Astrocyte (in vitro differentiated cells and primary cell): ENCODE measurements around the gene DAPK3. TPM values are rescaled to one million over a fixed set of nuclear protein-coding genes. Genes with fewer than 3 reads are reported as not detected.

Experiments used
- DNase-seq: peaks from one replicate; pipeline ENCODE4 v3.0.0-alpha.2; 2010; ENCODE audit warnings: low read depth
- FAIRE-seq: peaks from 2 replicates; lab custom pipeline; 2011; peaks lifted over from hg19 to GRCh38; lab: Jason Lieb, UNC
- H2AFZ ChIP-seq: 2 replicates; pipeline ENCODE4 v1.6.0; 2012; ENCODE audit warnings: low read depth, low read length, inconsistent platforms
- H3K27ac ChIP-seq: 2 replicates; pipeline ENCODE4 v1.5.1; 2011; ENCODE audit warnings: low read depth, low read length, inconsistent platforms
- H3K27me3 ChIP-seq: 2 replicates; pipeline ENCODE4 v1.6.0; 2011; ENCODE audit warnings: low read length, inconsistent platforms; ENCODE audit not compliant: insufficient read depth
- H3K36me3 ChIP-seq: 2 replicates; pipeline ENCODE4 v1.5.1; 2011; ENCODE audit warnings: low read length, inconsistent platforms; ENCODE audit not compliant: insufficient read depth
- H3K4me1 ChIP-seq: 2 replicates; pipeline ENCODE4 v1.5.1; 2011; ENCODE audit warnings: low read length, inconsistent platforms; ENCODE audit not compliant: insufficient read depth
- H3K4me2 ChIP-seq: 2 replicates; pipeline ENCODE4 v1.6.0; 2012; ENCODE audit warnings: low read length, inconsistent platforms
- H3K4me3 ChIP-seq: 2 replicates; pipeline ENCODE4 v1.5.1; 2011; ENCODE audit warnings: low read depth, mild to moderate bottlenecking, low read length, inconsistent platforms; ENCODE audit not compliant: insufficient read depth
- H3K79me2 ChIP-seq: 2 replicates; pipeline ENCODE4 v1.6.0; 2012; ENCODE audit warnings: mild to moderate bottlenecking, low read length, inconsistent platforms; ENCODE audit not compliant: insufficient read depth
- H3K9ac ChIP-seq: 2 replicates; pipeline ENCODE4 v1.6.0; 2012; ENCODE audit warnings: mild to moderate bottlenecking, low read length, inconsistent platforms
- H3K9me3 ChIP-seq: 2 replicates; pipeline ENCODE4 v1.5.1; 2012; ENCODE audit warnings: low read depth, mild to moderate bottlenecking, low read length, inconsistent platforms; ENCODE audit not compliant: insufficient read depth
- H4K20me1 ChIP-seq: 2 replicates; pipeline ENCODE4 v1.6.0; 2012; ENCODE audit warnings: low read length, inconsistent platforms; ENCODE audit not compliant: insufficient read depth
- H3K27ac Mint-ChIP-seq: one replicate; pipeline ENCODE4 v1.8.0; 2021; ENCODE audit warnings: mild to moderate bottlenecking, mixed read lengths; ENCODE audit not compliant: unreplicated experiment
- H3K27me3 Mint-ChIP-seq: one replicate; pipeline ENCODE4 v1.8.0; 2021; ENCODE audit warnings: low read depth, mixed read lengths; ENCODE audit not compliant: unreplicated experiment
- H3K36me3 Mint-ChIP-seq: one replicate; pipeline ENCODE4 v1.8.0; 2021; ENCODE audit warnings: low read depth, mixed read lengths; ENCODE audit not compliant: unreplicated experiment
- H3K4me1 Mint-ChIP-seq: one replicate; pipeline ENCODE4 v1.8.0; 2021; ENCODE audit warnings: low read depth, mixed read lengths; ENCODE audit not compliant: unreplicated experiment
- H3K4me3 Mint-ChIP-seq: one replicate; pipeline ENCODE4 v1.8.0; 2021; ENCODE audit warnings: mild to moderate bottlenecking, moderate library complexity, mixed read lengths; ENCODE audit not compliant: unreplicated experiment
- H3K9me3 Mint-ChIP-seq: one replicate; pipeline ENCODE4 v1.8.0; 2021; ENCODE audit warnings: mild to moderate bottlenecking, mixed read lengths; ENCODE audit not compliant: unreplicated experiment
- EZH2 ChIP-seq: IDR thresholded peaks from 2 replicates; pipeline ENCODE4 v1.6.1; 2012; ENCODE audit warnings: mild to moderate bottlenecking, low read length, inconsistent platforms; ENCODE audit not compliant: insufficient read depth
- total RNA-seq: library from RNA; stranded (reverse); gene quantifications from 2 replicates; pipeline ENCODE4 v1.2.1, GENCODE V29; 2021
- TF ChIP-seq, protein P1 (sequence below): IDR thresholded peaks from 2 replicates; pipeline ENCODE4 v1.5.1; 2011; ENCODE audit warnings: low read depth, mild to moderate bottlenecking, inconsistent platforms, low read length, moderate library complexity; ENCODE audit not compliant: insufficient read depth

DAPK3 gene
- total RNA-seq, 1 donor from 2014 or later: 264 TPM

DNA sequence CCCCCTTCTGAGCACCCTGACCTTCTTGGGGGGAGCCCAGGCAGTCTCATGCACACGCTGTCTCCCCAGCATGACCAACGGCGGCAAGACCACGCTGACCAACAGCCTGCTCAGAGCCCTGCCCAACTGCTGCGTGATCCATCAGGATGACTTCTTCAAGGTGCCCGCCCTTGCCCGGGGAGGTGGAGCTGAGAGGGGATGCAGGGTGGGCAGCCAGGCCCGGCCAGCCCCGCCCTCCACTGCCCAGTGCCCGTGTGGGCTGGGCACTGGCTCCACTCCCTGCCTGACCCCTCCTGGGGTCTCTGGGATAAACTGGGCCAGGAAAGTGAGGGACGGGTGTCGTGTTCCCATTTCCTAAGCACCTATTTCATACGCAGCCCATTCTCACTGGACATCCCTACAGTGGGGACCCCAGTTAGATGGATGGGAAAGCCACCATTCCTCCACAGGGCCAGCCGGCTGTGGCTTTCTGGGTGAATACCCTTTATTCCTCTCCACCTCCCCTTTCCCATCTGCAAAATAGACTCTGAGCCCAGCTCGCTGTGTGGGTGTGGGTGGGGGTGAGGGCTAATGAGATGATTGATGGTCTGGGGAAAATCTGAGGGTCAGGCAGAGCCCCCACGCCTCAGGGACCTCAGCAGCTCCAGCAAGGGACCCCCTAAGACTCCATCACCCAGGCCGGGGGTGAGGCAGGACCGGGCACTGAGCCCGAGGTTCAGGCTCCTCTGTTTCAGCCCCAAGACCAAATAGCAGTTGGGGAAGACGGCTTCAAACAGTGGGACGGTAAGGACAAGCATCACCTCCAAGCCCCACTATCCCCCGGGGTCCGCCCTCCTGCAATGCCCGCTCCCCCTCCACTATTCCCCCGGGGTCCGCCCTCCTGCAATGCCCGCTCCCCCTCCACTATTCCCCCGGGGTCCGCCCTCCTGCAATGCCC is 34.1 kb downstream of the DAPK3 start:
- Histone ChIP-seq H3K36me3 (no peaks in the 10 kb centered on the region), H3K27me3 (peaks cover 16% of the 10 kb centered on the region), H3K4me2 (no peak overlapping the region), H3K4me3 (no peak overlapping the region), H3K79me2 (no peaks in the 10 kb centered on the region), H3K27ac (no peak overlapping the region), H4K20me1 (no peaks in the 10 kb centered on the region), H2AFZ (no peak overlapping the region), H3K9me3 (no peaks in the 10 kb centered on the region), H3K4me1 (no peaks in the 10 kb centered on the region), H3K9ac (no peak overlapping the region)
- H3K4me3 Mint-ChIP-seq: no peak overlapping the region
- FAIRE-seq (no peak), DNase-seq (no peak)
- TF ChIP-seq, protein P1, sequence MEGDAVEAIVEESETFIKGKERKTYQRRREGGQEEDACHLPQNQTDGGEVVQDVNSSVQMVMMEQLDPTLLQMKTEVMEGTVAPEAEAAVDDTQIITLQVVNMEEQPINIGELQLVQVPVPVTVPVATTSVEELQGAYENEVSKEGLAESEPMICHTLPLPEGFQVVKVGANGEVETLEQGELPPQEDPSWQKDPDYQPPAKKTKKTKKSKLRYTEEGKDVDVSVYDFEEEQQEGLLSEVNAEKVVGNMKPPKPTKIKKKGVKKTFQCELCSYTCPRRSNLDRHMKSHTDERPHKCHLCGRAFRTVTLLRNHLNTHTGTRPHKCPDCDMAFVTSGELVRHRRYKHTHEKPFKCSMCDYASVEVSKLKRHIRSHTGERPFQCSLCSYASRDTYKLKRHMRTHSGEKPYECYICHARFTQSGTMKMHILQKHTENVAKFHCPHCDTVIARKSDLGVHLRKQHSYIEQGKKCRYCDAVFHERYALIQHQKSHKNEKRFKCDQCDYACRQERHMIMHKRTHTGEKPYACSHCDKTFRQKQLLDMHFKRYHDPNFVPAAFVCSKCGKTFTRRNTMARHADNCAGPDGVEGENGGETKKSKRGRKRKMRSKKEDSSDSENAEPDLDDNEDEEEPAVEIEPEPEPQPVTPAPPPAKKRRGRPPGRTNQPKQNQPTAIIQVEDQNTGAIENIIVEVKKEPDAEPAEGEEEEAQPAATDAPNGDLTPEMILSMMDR: no peak
- TF ChIP-seq EZH2: no peak
- no peak overlapping the region for H3K27ac Mint-ChIP-seq
- no peaks in the 10 kb centered on the region for H3K9me3 Mint-ChIP-seq
- no peaks in the 10 kb centered on the region for H3K36me3 Mint-ChIP-seq
- H3K27me3 Mint-ChIP-seq: peaks cover 6% of the 10 kb centered on the region
- H3K4me1 Mint-ChIP-seq: no peaks in the 10 kb centered on the region

DNA sequence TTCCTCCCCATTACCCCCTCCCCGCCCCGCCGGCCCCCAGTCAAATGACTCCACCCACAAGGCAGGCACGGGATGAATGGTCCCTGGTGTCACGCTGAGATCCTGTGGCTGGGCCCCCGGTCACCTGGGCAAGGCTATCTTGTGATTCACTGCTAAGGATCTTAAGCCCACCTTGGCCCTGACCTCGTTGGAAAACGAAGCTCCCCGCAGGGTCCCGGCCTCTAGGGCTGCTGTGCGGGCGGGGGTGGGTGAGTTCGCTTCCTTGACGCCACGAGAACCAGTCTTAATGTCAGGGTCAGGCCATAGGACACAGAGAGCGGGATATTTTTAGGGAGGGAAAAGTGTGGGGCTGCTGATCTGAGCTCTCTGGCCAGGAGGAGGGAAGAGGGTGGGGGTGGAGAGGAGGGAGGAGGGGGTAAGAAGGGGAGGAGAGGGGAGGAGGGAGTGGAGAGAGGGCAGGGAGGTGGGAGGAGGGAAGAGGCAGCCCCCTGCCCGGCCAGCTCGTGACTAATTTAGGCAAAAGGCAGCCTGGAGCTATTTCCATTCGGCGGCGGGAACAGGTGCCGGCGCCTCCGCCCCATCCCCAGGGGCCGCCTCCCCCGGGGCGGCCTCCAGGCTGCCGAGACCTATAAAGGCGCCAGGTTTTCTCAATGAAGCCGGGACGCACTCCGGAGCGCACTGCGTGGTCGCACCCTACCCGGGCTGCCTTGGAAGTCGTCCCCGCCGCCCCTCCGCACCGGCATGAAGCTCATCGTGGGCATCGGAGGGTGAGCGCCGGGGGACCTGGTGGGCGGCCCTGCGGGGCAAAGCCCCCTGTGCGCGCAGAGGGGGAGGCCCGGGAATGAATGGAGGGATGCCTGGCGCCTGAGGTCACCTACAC is 37.7 kb downstream of the DAPK3 start, which contains the start of gene NMRK2:
NMRK2 (plus strand) TSS at position 139 of the 880 bp plus-strand sequence; CDS start at position 742, 603 bp downstream.
- TF ChIP-seq, protein P1: no peak
- TF ChIP-seq EZH2: peak; percentile 91

More for the DNA sequence above, 37.7 kb downstream of the DAPK3 start, which contains the start of gene NMRK2:
- H3K4me1 ChIP-seq: no peaks in the 10 kb centered on the region
- H3K27me3 Mint-ChIP-seq: peaks cover 13% of the 10 kb centered on the region
- no peaks in the 10 kb centered on the region for H3K9me3 Mint-ChIP-seq
- no peak within 1 kb of the TSS for H2AFZ ChIP-seq
- no peak within 1 kb of the TSS for H3K27ac ChIP-seq
- H3K36me3 ChIP-seq: no peaks in the 10 kb centered on the region
- H3K4me3 Mint-ChIP-seq: no peak within 1 kb of the TSS
- no peaks in the 10 kb centered on the region for H3K79me2 ChIP-seq
- no peaks in the 10 kb centered on the region for H3K36me3 Mint-ChIP-seq
- no peaks in the 10 kb centered on the region for H4K20me1 ChIP-seq
- H3K9ac ChIP-seq: no peak within 1 kb of the TSS
- FAIRE-seq (no peak), DNase-seq (no peak)
- H3K4me1 Mint-ChIP-seq: no peaks in the 10 kb centered on the region
- no peak within 1 kb of the TSS for H3K27ac Mint-ChIP-seq
- H3K27me3 ChIP-seq: peaks cover 21% of the 10 kb centered on the region
- no peak within 1 kb of the TSS for H3K4me2 ChIP-seq
- no peak within 1 kb of the TSS for H3K4me3 ChIP-seq
- H3K9me3 ChIP-seq: no peaks in the 10 kb centered on the region
